ENCODE measurements around the gene TSSC4.

The TSSC4 gene

DNA sequence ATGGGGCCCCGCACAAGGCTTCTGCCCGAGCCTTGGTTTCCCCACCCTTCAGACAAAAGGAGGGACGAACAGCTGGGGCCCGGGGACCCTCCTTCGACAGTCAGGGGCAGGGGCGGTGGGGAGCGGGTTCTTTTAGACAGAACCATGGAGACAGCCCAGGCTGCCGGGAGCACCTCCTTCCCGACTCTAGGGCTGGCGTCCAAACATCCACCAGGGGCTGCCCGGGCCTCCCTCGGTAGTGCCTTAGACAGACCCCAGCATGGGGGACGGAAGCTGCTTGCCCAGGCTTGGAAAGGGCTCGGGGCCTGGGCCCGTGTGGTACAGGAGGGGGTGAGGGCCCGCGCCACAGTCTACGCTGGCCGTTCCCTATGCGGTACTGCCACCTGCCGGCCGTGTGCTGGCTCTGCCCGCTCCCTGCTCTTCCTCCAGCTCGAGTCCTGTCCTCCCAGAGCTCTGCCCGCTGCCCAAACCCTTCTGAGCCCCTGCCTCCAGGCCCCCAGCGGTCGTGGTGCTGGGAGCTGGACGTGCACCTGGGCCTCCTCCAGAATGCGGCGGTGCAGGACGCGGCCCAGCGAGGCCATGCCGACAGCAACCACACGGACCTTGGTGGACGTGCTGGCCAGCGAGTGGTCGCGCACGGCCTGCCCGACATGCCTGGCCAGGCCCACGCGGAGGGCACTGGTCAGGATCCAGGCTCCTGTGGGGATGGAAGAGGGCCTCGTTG is 20.1 kb downstream of the TSSC4 start:
- DNase-seq (ENCODE audit: low read depth), result peak; percentile 55

DNA sequence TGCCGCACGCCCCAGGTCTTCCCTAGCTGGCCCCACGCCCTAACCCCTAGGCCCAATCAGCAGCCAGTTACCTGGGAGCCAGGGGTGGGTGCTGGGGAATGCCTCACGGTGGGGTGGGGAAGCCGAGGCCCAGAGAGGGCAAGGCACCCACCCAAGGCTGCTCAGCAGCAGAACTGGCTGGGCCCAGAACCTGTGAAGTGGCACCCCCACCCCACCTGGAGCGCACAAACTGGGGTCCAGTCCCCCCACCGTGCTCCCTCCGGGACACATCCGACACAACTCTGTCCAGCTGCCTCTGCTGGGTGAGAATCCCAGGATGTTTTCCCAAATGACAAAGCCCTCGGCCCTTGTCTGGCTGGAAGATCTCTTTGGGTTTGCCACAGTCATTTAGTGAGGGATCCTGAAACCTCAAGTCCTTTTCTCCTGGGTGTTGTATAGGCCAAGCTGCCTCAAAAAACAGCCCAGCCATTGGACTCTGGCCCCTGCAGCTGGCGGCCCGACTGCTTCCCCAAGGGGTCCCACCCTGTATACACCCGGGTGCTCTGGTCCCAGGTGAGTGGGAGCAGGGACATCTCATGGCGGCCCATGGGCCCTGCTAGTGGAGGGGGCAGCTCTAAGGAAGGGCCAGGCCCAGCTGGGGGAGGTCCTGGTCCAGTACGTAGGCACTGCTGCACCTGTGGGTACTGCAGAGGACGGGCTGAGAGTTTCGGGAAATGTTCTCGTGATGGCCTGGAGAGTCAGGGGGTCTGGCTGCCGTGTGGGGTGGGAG is 20.9 kb downstream of the TSSC4 start:
- H3K4me3 ChIP-seq (ENCODE audit: low read length), result no peak overlapping the region
- no peak for DNase-seq (ENCODE audit: low read depth)
- TF ChIP-seq, protein P1, sequence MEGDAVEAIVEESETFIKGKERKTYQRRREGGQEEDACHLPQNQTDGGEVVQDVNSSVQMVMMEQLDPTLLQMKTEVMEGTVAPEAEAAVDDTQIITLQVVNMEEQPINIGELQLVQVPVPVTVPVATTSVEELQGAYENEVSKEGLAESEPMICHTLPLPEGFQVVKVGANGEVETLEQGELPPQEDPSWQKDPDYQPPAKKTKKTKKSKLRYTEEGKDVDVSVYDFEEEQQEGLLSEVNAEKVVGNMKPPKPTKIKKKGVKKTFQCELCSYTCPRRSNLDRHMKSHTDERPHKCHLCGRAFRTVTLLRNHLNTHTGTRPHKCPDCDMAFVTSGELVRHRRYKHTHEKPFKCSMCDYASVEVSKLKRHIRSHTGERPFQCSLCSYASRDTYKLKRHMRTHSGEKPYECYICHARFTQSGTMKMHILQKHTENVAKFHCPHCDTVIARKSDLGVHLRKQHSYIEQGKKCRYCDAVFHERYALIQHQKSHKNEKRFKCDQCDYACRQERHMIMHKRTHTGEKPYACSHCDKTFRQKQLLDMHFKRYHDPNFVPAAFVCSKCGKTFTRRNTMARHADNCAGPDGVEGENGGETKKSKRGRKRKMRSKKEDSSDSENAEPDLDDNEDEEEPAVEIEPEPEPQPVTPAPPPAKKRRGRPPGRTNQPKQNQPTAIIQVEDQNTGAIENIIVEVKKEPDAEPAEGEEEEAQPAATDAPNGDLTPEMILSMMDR (conservative IDR thresholded peaks at IDR 0.05; ENCODE audit: low read length), result no peak

More for the DNA sequence above, 20.1 kb downstream of the TSSC4 start:
- H3K4me3 ChIP-seq (ENCODE audit: low read length), result no peak overlapping the region
- TF ChIP-seq, protein P1 (conservative IDR thresholded peaks at IDR 0.05; ENCODE audit: low read length), result peak; percentile 81

DNA sequence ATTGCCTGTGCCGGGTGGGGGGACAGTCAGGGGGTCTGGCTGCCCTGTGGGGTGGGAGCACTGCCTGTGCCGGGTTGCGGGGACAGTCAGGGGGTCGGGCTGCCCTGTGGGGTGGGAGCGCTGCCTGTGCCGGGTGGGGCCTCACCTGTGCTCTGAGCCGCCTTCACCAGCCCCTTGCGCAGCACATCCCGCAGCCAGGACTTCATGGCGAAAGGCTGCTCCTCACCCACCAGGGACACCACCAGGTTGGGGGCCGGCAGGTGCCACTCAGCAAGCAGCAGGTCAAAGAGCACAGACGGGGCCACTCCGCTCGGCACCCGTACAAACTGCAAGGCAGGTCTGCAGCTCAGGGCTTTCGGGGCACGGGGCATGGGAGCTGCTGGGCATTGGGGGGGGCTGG is 21.4 kb downstream of the TSSC4 start:
- no peak overlapping the region for H3K4me3 ChIP-seq (ENCODE audit: low read length)
- TF ChIP-seq, protein P1 (conservative IDR thresholded peaks at IDR 0.05; ENCODE audit: low read length), result no peak
- no peak for DNase-seq (ENCODE audit: low read depth)

DNA sequence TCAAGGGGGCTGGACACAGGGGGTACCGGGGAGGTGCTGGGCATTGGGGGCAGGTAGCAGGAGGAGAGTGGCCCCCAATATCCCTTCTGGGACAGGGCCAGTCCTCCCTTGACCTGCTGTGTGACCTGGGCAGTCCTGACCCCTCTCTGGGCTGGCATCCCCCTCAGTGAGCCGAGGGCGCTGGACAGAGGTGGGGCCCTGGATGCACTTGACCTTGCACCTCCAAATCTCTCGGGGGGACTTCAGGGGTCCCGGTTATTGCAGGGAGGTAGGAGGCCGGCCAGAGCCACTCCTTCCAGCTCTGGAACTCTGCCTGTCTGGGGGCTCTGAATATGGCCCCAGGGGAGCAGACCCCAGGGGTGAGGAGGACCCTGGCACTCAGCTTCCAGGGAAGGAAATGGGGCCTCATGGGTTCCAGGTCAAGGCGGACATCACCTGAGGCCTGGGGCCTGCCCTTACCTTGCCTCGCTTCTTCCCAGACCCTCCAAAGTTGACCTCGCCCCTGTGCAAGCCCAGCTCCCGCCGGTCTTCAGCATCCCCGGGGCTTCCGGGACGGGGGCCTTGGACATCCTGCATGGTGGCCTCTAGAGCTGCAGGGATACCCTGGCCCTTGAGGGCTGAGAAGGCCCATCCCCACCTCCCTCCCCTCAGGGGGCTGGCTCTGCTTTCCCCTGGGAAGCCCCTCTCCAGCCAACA is 22.1 kb downstream of the TSSC4 start:
- no peak for DNase-seq (ENCODE audit: low read depth)
- TF ChIP-seq, protein P1 (conservative IDR thresholded peaks at IDR 0.05; ENCODE audit: low read length), result no peak
- H3K4me3 ChIP-seq (ENCODE audit: low read length), result no peak overlapping the region

DNA sequence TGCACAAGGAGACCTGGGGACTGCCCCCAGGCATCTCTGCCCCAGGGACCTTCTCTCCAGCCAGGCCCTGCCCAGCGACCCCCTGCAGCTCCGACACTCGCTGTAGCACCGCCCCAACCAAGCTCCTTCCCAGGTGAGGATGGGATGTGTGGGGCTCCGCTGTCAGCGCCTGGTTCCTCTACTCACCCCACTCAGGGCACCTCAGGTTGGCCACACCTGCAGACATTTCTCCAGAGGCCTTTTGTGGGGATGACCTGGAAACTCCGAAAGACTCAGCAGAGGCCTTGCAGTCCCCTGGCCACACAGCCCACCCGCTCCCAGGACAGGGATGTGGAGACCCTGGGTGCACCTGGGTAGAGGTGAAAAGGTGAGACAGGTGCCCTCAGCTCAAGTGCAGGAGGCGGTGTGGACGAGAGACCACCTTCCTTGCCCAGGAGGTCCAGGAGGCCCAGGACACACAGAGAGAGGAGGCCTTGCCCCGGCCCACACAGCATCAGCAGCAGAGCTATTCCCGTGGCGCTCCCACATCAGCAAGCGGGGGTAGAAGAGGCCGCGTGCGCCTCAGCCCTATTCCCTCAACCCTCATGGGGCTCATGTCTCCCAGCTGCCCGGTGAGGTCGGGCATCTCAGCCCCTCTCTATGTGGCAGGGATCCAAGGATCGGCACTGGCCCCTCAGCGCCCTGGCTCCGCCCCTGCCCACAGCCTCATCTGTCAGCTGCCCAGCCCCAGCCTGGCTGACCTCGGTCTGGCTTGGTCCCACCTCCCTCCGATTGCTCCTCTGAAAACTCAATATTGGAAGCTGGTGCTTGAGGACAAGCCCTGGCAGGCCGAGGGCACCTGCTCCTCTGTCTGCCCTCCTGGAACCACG is 22.8 kb downstream of the TSSC4 start:
- TF ChIP-seq, protein P1 (conservative IDR thresholded peaks at IDR 0.05; ENCODE audit: low read length), result no peak
- no peak overlapping the region for H3K4me3 ChIP-seq (ENCODE audit: low read length)
- DNase-seq (ENCODE audit: low read depth), result no peak

DNA sequence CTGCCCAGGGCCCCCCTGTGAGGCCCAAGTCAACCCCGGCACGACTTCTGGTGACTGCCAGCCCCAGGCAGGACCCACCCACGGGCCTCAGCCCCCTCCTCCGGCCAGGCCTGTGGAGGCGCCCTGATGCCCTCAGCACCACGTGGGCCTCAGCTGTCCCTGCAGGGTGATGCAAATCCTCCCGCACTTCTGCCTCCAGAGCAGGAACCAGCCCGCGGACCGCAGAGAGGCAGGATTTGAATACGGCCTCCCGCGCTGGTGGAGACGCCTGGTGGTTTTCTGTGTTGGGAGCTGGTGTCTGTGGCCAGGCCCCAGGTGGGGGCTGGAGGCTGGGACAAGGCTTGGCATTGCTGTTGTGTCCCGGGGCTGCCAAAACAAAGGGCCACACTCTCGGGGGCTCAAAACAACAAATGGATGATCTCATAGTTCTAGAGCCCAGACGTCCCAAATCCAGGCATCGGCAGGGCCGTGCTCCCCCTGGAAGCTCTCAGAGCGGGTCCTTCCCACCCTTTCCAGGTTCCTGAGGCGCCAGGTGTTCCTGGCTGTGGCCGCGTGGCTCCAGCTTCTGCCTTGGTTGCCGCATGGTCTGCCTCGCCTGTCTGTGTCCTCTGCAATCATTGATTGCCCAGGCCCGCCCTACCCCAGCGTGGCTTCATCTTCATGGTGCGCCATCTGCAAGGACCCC is 24.4 kb downstream of the TSSC4 start:
- H3K4me3 ChIP-seq (ENCODE audit: low read length), result no peak overlapping the region
- TF ChIP-seq, protein P1 (conservative IDR thresholded peaks at IDR 0.05; ENCODE audit: low read length), result no peak
- no peak for DNase-seq (ENCODE audit: low read depth)

All from AG10803 (cell line).